Measurements from ENCODE around the gene KCNN4.

The KCNN4 gene

DNA sequence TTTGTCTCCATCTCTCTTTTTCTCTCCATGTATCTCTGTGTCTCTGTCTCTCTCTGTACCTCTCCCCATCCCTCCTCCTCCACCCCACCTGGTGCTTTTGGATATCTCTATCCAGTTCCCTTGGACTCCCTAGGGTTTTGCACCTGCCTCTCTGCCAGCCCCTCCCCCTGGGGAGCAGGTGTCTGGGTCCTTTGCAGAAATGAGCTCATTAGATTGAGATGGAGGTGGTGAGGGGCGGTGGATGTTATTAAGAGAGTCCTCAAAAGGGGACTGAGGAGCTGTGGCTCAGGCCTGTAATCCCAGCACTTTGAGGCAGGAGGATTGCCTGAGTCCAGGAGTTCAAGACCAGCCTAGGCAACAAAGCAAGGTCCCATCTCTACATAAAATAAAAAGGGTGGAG, 2.1 kb downstream of the KCNN4 start:
- Histone ChIP-seq H2AFZ (ENCODE audit: low read depth, low read length) (no peak overlapping the region), H3K79me2 (ENCODE audit: insufficient read depth, low read length) (no peaks in the 10 kb centered on the region), H3K4me1 (ENCODE audit: insufficient read depth, low read length) (peaks cover 40% of the 10 kb centered on the region), H3K9ac (ENCODE audit: low read depth, low read length) (peak overlapping the region; percentile 46), H4K20me1 (ENCODE audit: insufficient read depth, low read length) (no peaks in the 10 kb centered on the region), H3K27ac (ENCODE audit: low read length) (peak overlapping the region; percentile 57), H3K9me3 (ENCODE audit: insufficient read depth, low read length, severe bottlenecking) (no peaks in the 10 kb centered on the region), H3K27me3 (ENCODE audit: insufficient read depth, low read length, poor library complexity) (no peaks in the 10 kb centered on the region), H3K36me3 (ENCODE audit: insufficient read depth, low read length) (no peaks in the 10 kb centered on the region), H3K4me3 (ENCODE audit: low read depth in 1 of 2, low read length in 2 of 2) (no peak overlapping the region), H3K4me2 (ENCODE audit: insufficient read depth, low read length) (no peak overlapping the region; the same call in 1 of the 2 replicates)
- DNase-seq (peak; percentile 22), ATAC-seq (ENCODE audit: insufficient read depth, low read depth) (no peak)
- TF ChIP-seq, protein P1, sequence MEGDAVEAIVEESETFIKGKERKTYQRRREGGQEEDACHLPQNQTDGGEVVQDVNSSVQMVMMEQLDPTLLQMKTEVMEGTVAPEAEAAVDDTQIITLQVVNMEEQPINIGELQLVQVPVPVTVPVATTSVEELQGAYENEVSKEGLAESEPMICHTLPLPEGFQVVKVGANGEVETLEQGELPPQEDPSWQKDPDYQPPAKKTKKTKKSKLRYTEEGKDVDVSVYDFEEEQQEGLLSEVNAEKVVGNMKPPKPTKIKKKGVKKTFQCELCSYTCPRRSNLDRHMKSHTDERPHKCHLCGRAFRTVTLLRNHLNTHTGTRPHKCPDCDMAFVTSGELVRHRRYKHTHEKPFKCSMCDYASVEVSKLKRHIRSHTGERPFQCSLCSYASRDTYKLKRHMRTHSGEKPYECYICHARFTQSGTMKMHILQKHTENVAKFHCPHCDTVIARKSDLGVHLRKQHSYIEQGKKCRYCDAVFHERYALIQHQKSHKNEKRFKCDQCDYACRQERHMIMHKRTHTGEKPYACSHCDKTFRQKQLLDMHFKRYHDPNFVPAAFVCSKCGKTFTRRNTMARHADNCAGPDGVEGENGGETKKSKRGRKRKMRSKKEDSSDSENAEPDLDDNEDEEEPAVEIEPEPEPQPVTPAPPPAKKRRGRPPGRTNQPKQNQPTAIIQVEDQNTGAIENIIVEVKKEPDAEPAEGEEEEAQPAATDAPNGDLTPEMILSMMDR (IDR thresholded peaks at IDR 0.05; ENCODE audit: borderline replicate concordance, extremely low read depth, low read length, poor library complexity, severe bottlenecking) = no peak
- no peak for TF ChIP-seq EZH2 (IDR thresholded peaks at IDR 0.05; ENCODE audit: borderline replicate concordance, low read depth, low read length, severe bottlenecking)

DNA sequence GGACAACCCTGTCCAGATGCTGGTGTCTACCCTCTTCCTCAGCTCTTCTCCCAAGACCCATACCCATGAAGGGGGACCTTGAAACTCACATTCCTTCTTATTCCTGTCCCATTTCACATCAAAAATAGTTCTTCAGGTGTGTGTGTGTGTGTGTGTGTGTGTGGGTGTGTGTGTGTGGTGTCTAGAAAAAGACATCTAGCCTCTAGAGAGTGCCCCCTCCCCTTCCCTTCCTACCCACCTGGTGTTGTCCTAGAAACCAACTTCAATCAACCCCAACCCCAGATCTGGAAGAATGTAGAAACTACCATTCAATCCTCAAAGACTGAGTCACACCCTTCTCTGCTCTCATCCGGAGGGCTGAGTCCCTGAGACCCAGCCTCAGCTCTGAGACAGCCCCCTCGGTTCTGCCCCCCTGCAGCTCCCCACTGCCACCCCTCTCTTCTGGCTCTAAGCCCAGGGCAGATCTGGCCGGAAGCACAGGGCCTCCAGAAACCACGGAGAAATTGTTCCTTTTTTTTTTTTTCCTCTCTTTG, 3.5 kb downstream of the KCNN4 start:
- Histone ChIP-seq H4K20me1 (ENCODE audit: insufficient read depth, low read length) (no peaks in the 10 kb centered on the region), H3K9ac (ENCODE audit: low read depth, low read length) (peak overlapping the region; percentile 46), H3K79me2 (ENCODE audit: insufficient read depth, low read length) (no peaks in the 10 kb centered on the region), H3K27me3 (ENCODE audit: insufficient read depth, low read length, poor library complexity) (no peaks in the 10 kb centered on the region), H3K27ac (ENCODE audit: low read length) (peak overlapping the region; percentile 97), H3K4me2 (ENCODE audit: insufficient read depth, low read length) (peak overlapping the region; percentile 49), H3K4me3 (ENCODE audit: low read depth in 1 of 2, low read length in 2 of 2) (peak overlapping the region in 1 of 2 experiments; percentile 36; a peak in 2 of 4 replicates), H3K9me3 (ENCODE audit: insufficient read depth, low read length, severe bottlenecking) (no peaks in the 10 kb centered on the region), H3K4me1 (ENCODE audit: insufficient read depth, low read length) (peaks cover 37% of the 10 kb centered on the region), H2AFZ (ENCODE audit: low read depth, low read length) (peak overlapping the region; percentile 74), H3K36me3 (ENCODE audit: insufficient read depth, low read length) (no peaks in the 10 kb centered on the region)
- TF ChIP-seq, protein P1 (IDR thresholded peaks at IDR 0.05; ENCODE audit: borderline replicate concordance, extremely low read depth, low read length, poor library complexity, severe bottlenecking) = no peak
- DNase-seq (peak; percentile 87), ATAC-seq (ENCODE audit: insufficient read depth, low read depth) (peak; percentile 94)

DNA sequence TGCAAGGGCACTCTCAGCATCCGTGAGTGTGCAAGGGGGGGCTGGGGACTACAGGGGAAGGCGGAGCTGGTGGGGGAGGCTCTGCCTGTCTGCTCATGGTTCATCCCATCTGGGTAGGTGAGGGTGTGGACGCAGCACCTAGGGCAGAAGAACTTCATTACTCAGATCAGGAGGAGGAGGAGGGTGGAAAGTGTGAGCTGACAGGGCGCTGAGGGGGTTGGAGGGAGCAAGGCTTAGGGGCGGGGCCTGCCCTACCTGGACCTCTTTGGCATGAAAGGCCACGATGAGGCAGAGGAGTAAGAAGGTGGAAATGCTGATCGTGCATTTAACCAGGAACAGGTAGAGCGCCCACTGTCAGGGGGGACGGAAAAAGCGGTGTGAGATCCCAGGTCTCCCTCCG, 4.5 kb downstream of the KCNN4 start:
- Histone ChIP-seq H4K20me1 (ENCODE audit: insufficient read depth, low read length) (no peaks in the 10 kb centered on the region), H3K4me1 (ENCODE audit: insufficient read depth, low read length) (peaks cover 37% of the 10 kb centered on the region), H3K36me3 (ENCODE audit: insufficient read depth, low read length) (no peaks in the 10 kb centered on the region), H3K27me3 (ENCODE audit: insufficient read depth, low read length, poor library complexity) (no peaks in the 10 kb centered on the region), H3K27ac (ENCODE audit: low read length) (peak overlapping the region; percentile 97), H2AFZ (ENCODE audit: low read depth, low read length) (no peak overlapping the region), H3K79me2 (ENCODE audit: insufficient read depth, low read length) (no peaks in the 10 kb centered on the region), H3K4me2 (ENCODE audit: insufficient read depth, low read length) (peak overlapping the region; percentile 49; the same call in 1 of the 2 replicates), H3K9ac (ENCODE audit: low read depth, low read length) (no peak overlapping the region), H3K4me3 (ENCODE audit: low read depth in 1 of 2, low read length in 2 of 2) (no peak overlapping the region), H3K9me3 (ENCODE audit: insufficient read depth, low read length, severe bottlenecking) (no peaks in the 10 kb centered on the region)
- no peak for DNase-seq
- TF ChIP-seq EZH2 (IDR thresholded peaks at IDR 0.05; ENCODE audit: borderline replicate concordance, low read depth, low read length, severe bottlenecking) = no peak
- TF ChIP-seq, protein P1 (IDR thresholded peaks at IDR 0.05; ENCODE audit: borderline replicate concordance, extremely low read depth, low read length, poor library complexity, severe bottlenecking) = no peak
- ATAC-seq (ENCODE audit: insufficient read depth, low read depth) = no peak

Data from DND-41 (cell line).